Activated CD4-positive, alpha-beta T cell treated with anti-CD3 and anti-CD28 coated beads, Interleukin-2, Interleukin-6, amounts not matched to agents 100 ng/mL and 50 ng/mL, durations not matched to agents 16 hours and 8 hours (primary cell): ENCODE measurements around the gene SLC49A3.

Source experiments
- DNase-seq: peaks from one replicate; pipeline ENCODE4 v3.0.0-alpha.2; 2020

SLC49A3 gene

GRCh38 chr4:664713-665231, 24.2 kb downstream of the SLC49A3 start:
- DNase-seq: no peak

GRCh38 chr4:663438-664428, 25.2 kb downstream of the SLC49A3 start:
- peak; percentile 80 for DNase-seq

- no peak for DNase-seq
These were observed 25.9 kb downstream of the SLC49A3 start for GRCh38 chr4:663046-663437.

- DNase-seq: no peak
These were observed 26.8 kb downstream of the SLC49A3 start for GRCh38 chr4:661881-662761.

GRCh38 chr4:661231-661630, 27.7 kb downstream of the SLC49A3 start:
- DNase-seq: no peak

- DNase-seq: no peak
These were observed 28.6 kb downstream of the SLC49A3 start for GRCh38 chr4:660401-660800.

GRCh38 chr4:659851-660250, 29.1 kb downstream of the SLC49A3 start:
- no peak for DNase-seq

- DNase-seq: no peak
These were observed 30.0 kb downstream of the SLC49A3 start for GRCh38 chr4:658681-659667.

- DNase-seq: no peak
These were observed 30.9 kb downstream of the SLC49A3 start for GRCh38 chr4:657834-658667.

- no peak for DNase-seq
These were observed 31.6 kb downstream of the SLC49A3 start for GRCh38 chr4:657338-657833.

- no peak for DNase-seq
These were observed 32.3 kb downstream of the SLC49A3 start for GRCh38 chr4:656436-657337.

GRCh38 chr4:655464-656151, 33.3 kb downstream of the SLC49A3 start:
- no peak for DNase-seq

- DNase-seq: no peak
These were observed 34.0 kb downstream of the SLC49A3 start for GRCh38 chr4:654871-655463.

GRCh38 chr4:654503-654845, 34.5 kb downstream of the SLC49A3 start:
- no peak for DNase-seq

GRCh38 chr4:653831-654502, 35.0 kb downstream of the SLC49A3 start:
- no peak for DNase-seq

- DNase-seq: no peak
These were observed 35.7 kb downstream of the SLC49A3 start for GRCh38 chr4:653080-653821.

- no peak for DNase-seq
These were observed 36.9 kb downstream of the SLC49A3 start for GRCh38 chr4:651884-652642.
